NCI-H1105 (cell line): ENCODE results near the gene YEATS2.
A peak's percentile ranks its signal among the peaks of the same experiment; 100 is the strongest.
"Not testable (repeated sequence)": the region's sequence is repeated elsewhere in the genome, so short reads cannot be mapped to it uniquely, and the experiment has no call there.

Experiments
- DNase-seq: peaks from one replicate; lab custom pipeline; 2025; lab: John Stamatoyannopoulos, UW

The YEATS2 gene

DNA sequence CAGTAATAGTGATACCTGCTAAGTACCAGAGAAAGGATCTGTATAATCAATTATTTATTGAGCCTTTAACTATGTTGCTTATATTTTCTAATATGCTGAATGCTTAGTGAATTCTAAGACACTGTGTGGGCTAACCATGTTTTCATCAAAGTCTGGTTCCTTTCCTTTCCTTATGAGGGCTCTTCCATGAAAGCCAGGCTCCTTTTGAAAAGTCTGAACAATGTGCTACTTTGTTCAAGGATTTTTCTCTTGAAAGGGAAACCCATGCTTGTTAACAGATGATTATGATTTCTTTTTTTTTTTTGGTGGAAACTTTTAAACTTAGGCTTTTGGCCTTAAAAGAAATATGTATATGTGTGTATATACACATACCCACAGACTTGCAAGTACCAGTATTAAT lies 17.0 kb downstream of the YEATS2 start:
- DNase-seq = no peak

DNA sequence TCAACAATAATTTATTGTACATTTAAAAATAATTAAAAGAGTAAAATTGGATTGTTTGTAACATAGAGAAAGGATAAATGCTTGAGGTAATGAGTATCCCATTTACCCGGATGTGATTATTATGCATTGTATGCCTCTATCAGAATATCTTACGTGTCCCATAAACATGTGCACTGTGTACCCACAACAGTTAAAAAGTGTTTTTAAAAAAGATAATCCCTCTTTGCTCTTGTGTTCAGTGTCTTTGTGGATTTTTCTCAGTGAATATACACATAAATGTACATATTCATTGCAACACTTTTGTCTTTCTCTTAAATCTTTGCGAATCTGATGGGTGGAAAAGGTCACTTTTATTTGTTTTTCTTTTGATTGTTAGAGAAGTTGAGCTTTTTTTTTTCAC lies 20.4 kb downstream of the YEATS2 start:
- no peak for DNase-seq

GRCh38 chr3:183725387-183725786 lies 27.8 kb downstream of the YEATS2 start:
- DNase-seq = no peak

DNA sequence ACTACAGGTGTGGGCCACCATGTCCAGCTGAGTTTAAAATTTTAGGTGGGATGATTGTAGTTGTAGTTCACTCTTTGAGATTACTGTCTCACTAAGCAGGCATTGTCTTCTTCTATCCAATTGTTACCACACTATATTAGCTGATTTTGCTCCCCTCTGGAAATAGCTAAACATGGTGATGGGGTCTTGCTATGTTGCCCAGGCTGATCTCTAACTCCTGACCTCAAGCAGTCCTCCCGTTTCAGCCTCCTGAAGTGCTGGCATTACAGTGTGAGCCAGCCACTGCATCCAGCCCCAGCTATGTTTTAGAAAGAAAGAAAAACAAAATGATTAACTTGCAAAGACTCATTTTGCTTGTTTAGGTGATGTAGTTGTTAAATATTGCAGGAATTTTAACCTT lies 30.6 kb downstream of the YEATS2 start:
- no peak for DNase-seq

- DNase-seq = no peak
Measured at GRCh38 chr3:183730361-183730760, 32.8 kb downstream of the YEATS2 start.

DNA sequence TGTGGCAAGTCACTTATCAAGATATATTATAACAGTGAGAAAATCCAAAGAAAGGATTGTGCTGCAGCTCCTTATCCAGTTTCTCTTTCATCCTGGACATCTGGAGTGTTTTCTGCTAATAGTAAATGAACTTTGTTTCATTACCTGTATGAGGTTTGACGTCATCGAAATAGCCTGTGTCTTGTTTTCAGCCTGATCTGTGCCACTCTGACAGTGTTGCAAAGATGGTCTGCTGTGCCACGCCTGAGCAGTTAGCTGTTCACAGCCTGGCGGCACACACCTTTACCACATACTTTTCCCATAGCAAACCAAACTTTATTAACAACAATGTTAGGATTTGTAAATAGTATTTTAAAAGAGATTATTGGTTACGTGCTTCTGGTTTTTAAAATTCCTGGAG lies 34.0 kb downstream of the YEATS2 start:
- DNase-seq = no peak

DNA sequence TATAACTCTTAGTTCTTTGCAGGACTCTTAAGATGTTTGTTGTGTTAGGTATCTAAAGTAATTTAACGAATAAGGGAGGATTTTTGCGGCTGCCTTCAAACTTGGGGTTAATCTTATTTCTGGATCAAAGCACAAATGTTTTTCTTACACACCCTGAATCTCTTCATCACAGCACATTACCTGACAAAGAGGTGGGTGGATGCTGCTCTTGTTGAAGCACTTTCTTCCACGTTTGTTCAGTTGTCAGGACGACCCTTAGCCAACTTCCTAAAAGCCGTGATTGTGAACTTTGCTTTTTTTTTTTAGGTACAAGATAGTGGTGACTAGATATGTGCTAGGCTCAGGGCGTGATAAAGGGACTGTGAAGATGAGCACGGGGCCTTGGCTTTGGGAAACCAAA lies 36.0 kb downstream of the YEATS2 start:
- no peak for DNase-seq

GRCh38 chr3:183734750-183735494 lies 37.3 kb downstream of the YEATS2 start:
- no peak for DNase-seq

GRCh38 chr3:183737116-183737515 lies 39.5 kb downstream of the YEATS2 start:
- DNase-seq = no peak

DNA sequence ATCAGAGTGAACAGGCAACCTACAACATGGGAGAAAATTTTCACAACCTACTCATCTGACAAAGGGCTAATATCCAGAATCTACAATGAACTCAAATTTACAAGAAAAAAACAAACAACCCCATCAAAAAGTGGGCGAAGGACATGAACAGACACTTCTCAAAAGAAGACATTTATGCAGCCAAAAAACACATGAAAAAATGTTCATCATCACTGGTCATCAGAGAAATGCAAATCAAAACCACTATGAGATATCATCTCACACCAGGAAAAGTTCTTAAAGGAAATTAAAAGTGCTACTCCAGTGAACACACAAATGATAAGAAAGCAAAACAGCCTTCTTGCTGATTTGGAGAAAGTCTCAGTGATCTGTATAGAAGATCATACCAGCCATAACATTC lies 42.6 kb downstream of the YEATS2 start:
- not testable (repeated sequence) for DNase-seq

DNA sequence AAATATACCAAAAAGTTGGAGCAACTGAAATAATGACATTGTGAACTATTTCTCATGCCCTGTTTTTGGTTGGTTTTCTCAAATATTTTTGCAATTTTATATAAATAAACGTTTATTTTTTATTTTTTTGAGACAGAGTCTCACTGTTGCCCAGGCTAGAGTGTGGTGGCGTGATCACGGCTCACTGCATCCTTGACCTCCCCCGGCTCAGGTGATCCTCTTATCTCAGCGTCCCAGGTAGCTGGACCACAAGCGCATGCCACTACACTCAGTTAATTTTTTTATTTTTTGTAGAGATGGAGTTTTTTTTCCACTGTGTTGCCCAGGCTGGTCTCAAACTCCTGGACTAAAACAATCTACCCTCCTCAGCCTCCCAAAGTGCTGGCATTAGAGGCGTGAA lies 45.6 kb downstream of the YEATS2 start:
- DNase-seq = no peak

DNA sequence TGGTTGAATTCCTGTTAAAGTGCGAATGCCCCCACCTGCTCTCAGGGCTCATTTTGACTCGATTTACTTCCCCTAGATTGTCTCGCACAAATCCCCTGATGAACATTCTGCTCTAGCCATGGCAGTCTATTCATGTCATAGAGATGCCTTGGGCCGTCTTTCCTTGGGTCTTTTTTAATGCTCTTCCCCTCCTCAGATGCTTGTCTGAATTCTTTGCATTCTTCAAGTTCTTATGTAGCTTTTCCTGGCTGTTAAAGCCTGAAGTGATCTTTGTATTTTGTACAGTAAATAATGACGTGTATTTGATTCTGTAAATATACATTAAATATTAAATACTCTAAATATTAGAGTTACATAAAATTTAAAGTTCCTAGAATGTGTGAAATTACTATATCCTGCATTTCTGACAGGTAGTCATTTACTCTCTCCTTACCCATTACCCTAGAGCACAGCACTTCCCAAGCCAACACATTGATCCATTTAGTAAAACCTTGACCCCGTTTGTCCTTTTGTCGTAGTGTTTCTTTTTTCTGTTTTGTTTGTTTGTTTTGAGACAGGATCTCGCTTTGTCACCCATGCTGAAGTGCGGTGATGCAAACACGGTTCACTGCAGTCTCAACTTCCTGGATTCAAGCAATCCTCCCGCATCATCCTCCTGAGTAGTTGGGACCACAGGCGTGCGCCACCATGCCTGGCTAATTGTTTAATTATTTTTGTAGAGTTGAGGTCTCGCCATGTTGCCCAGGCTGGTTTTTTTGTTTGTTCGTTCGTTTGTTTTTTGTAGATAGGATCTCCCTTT lies 47.9 kb downstream of the YEATS2 start:
- no peak for DNase-seq

GRCh38 chr3:183754052-183754451 lies 56.5 kb downstream of the YEATS2 start:
- no peak for DNase-seq

DNA sequence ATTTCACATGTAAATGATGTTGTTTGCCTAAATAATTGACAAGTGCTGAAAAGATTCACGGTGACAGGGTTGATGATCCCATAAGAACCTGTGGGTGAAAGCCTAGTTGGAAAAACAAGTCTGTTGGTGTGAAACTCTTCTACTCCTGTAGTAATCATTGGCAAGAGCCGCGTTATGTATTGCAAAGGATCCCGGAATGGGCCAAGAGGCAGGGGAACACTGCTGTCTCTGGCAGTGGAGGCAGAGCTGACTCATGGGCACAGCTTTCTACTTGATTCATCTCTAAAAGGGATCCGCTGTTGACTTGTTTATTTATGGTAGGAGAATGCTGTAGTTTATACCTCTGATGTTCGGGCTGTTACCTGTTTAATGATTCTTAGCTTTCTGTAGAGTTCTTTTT lies 64.7 kb downstream of the YEATS2 start:
- DNase-seq = no peak

GRCh38 chr3:183764847-183765731 lies 67.5 kb downstream of the YEATS2 start:
- DNase-seq = no peak

- no peak for DNase-seq
Measured at GRCh38 chr3:183766107-183766506, 68.5 kb downstream of the YEATS2 start.

GRCh38 chr3:183766745-183767606 lies 69.4 kb downstream of the YEATS2 start:
- DNase-seq = peak; percentile 65

DNA sequence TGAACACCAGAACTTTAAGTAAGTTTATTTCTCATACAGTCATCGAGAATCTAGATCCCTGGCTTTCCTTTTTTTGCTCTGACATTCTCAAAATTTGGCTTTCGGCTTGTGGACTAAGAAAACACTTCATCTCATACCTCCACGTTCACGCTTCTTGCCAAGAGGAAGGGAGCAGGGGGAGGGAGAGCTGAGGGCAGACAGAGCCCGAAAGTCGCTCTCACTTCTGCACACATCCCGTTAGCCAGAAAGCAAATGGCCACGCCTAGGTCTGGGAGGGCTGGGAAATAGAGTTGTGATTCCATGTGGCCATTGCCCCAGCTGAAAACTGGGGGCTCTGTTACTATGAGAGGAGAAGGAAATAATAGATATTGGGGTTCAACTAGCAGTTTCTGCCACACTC lies 70.5 kb downstream of the YEATS2 start:
- DNase-seq = no peak

DNA sequence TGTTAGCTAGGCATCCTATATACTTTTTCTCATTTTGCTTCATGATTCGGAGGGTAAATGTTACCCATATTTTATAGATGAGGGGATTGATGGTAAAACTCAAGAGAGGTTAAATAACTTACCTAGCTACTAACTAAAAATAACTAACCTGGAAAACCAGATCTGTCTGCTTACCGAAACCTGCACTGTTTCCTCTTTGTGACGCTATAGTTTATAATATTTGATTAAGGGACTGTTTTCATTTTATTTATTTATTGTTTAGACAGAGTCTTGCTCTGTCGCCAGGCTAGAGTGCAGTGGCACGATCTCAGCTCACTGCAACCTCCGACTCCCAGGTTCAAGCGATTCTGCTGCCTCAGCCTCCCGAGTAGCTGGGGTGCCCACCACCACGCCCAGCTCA lies 71.9 kb downstream of the YEATS2 start:
- DNase-seq = no peak

DNA sequence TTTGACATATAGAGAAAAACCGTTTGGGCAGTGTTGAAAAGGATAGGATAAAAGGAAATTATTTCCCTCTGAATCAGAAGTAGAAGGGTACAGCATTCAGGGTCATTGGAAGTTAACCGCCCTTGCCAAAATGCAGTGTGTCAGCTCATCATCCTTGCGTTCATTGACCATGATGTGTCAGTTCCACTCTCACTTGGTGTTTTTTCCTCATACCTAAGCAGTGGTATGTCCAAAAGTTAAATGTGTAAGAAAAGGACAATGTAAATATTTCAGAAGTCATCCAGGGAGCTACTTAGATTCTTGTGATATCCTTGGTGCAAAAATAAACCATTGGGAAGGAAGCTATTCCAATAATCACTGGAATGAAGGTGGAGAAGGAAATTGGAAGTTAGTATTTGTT lies 77.0 kb downstream of the YEATS2 start:
- DNase-seq = no peak

DNA sequence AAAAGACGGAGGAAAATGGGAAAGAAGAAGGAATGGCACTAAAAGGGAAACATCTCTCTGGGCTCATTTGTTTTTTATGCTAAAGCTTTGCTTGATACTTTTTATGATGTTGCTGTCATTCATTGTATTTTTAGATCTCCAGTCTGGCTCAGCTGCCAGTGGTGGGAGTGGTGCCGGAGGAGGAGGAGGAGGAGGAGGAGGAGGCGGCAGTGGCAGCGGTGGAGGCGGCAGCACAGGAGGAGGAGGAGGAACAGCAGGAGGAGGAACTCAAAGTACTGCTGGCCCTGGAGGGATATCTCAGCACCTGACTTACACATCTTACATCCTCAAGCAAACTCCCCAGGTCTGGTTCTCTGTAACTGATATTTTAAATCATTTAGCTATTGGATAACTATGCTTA lies 78.2 kb downstream of the YEATS2 start:
- no peak for DNase-seq

GRCh38 chr3:183776451-183776850 lies 78.9 kb downstream of the YEATS2 start:
- DNase-seq = not testable (repeated sequence)
